Heart left ventricle (tissue), 13 donors: ENCODE measurements around the gene ADAMTSL2.

Experiments used
- CTCF ChIP-seq, 12 donors: fragments of 200-600 bp; sonication (generic) in 4 of 12; IDR thresholded peaks; one replicate each; pipeline versions ENCODE4 v1.5.0 to v1.8.0; 2018 to 2022; ENCODE audit warnings: antibody characterized with exemption in 12 of 12, mild to moderate bottlenecking in 5 of 12
- POLR2A ChIP-seq, 2 donors: fragments of 450-650 bp; IDR thresholded peaks; one replicate each; pipeline ENCODE4 v1.6.1; 2017; ENCODE audit warnings: antibody characterized with exemption in 2 of 2, mild to moderate bottlenecking in 2 of 2, moderate library complexity in 2 of 2
- donor health status: ischemic (EF 13 %, LVEDD 7.1; RV severe dilation, severe dysfunction).
- donor health status: DM: no; HTN: yes; CAD: no.
- donor health status: DM: no; HTN: no; CAD: no.
- donor health status: ischemic (EF 25% LVEDD 6.9; RV normal size, moderate dysfunction).
- donor health status: ischemic (EF 25% LVEDD 5.7; RV mildly dilated, moderate dysfunction).
- donor health status: ischemic (EF 35%, LVEDD 5.7; RV mildly dilated, moderate dysfunction).
- donor health status: nonischemic (EF 11% LVEDD 7.7; RV severe dilation, severe dysfunction).
- donor health status: DM: yes; HTN: yes; CAD: no.
- donor health status: PGD.
- donor health status: ischemic (EF 29% LVEDD 5.4; RV normal size, mild dysfunction).
- donor health status: nonischemic (EF 23%, LVEDD 6.1; RV moderate dilation, normal function).

GRCh38 chr9:133590231-133590855 is 55.8 kb downstream of the ADAMTSL2 start:
- TF ChIP-seq POLR2A (IDR thresholded peaks at IDR 0.05), result no peak
- TF ChIP-seq CTCF (IDR thresholded peaks at IDR 0.05), result no peak
